GM12873 (cell line): ENCODE data around the gene RAB27B.

Source experiments
- CTCF ChIP-seq: IDR thresholded peaks from 2 replicates; pipeline ENCODE4 v1.5.1; 2012; ENCODE audit warnings: low read depth, mild to moderate bottlenecking, moderate library complexity, low read length, control low read depth; ENCODE audit not compliant: insufficient read depth; ENCODE audit errors: missing control alignments

Gene RAB27B

DNA sequence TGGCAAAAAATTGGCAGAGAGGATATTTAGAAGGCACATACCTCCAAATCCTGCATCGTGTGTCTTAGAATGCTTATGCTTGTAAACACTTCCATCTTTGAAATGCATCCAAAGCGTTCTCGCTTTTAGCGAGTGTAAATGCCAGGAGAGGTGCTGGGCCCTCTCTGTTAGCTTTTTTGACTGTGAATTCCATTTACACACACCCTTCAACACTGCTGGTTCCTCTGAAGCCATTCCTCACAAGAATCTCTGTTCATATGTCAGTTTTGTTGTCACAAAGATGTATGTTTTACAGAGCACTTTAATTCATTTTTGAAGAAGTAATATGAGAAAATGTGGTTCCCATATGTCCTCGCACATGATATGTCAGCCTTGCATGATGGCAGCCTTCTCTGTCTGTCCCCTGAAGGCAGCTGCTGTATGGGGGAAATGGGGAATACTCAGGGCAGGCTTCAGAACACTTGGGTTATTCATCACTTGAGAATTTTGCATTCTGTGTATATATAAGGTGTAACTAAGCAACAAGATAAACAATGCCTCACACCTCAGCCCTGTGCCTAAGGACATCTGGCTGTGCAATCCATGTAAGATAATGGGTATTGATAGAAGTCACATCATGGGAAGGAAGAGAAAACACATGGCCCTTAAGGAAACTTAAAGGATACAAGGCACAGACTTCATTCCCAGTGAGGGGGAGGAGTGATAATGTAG is 52.3 kb downstream of the RAB27B start:
- TF ChIP-seq CTCF, result no peak

GRCh38 chr18:54881229-54881768 is 53.0 kb downstream of the RAB27B start:
- no peak for TF ChIP-seq CTCF

GRCh38 chr18:54882318-54882717 is 54.0 kb downstream of the RAB27B start:
- TF ChIP-seq CTCF, result no peak

- TF ChIP-seq CTCF, result no peak
These were observed 55.7 kb downstream of the RAB27B start for GRCh38 chr18:54883816-54884604.

- no peak for TF ChIP-seq CTCF
These were observed 60.1 kb downstream of the RAB27B start for GRCh38 chr18:54888378-54888777.

DNA sequence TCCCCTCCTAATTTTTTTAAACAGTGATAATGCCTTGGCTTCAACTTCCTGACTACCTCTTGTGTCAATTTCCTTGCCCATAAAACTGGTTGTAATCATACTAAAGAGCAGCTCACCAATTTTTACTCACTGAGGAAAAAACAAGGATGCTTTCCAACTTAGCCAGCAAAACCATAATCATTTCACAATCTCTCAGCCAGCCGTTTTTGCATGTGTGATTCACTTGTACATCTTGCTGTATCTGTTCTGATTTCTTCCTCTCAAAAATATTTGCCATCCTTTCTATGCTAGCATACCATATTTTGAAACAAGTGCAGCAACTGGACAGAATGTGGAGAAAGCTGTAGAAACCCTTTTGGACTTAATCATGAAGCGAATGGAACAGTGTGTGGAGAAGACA is 60.7 kb downstream of the RAB27B start:
- no peak for TF ChIP-seq CTCF

GRCh38 chr18:54899500-54899899 is 71.2 kb downstream of the RAB27B start:
- no peak for TF ChIP-seq CTCF
